ENCODE results near the gene ITSN1. TPM values are rescaled to one million over a fixed set of nuclear protein-coding genes. Genes with fewer than 3 reads are reported as not detected.

The ITSN1 gene
- total RNA-seq, 1 donor, result 3.5 TPM

DNA sequence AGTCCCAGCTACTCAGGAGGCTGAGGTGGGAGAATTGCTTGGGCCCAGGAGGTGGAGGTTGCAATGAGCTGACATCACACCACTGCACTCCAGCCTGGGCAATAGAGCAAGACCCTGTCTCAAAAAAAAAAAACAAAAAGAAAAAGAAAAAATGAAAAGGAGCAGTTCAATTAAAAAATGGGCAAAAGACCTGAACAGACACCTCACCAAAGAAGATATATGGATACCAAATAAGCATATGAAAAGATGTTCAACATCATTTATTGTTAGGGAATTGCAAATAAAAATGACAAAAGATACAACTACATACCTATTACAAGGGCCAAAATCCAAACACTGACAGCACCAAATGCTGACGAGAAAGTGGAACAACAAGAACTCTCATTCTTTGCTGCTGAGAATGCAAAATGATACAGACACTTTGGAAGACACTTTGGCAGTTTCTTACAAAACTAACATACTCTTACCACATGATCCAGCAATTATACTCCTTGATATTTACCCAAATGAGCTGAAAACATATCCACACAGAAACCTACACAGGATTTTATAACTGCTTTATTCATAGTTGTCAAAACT lies 302.0 kb downstream of the ITSN1 start:
- no peak for DNase-seq (ENCODE audit: low read depth in 2 of 3, low spot score in 2 of 3)

DNA sequence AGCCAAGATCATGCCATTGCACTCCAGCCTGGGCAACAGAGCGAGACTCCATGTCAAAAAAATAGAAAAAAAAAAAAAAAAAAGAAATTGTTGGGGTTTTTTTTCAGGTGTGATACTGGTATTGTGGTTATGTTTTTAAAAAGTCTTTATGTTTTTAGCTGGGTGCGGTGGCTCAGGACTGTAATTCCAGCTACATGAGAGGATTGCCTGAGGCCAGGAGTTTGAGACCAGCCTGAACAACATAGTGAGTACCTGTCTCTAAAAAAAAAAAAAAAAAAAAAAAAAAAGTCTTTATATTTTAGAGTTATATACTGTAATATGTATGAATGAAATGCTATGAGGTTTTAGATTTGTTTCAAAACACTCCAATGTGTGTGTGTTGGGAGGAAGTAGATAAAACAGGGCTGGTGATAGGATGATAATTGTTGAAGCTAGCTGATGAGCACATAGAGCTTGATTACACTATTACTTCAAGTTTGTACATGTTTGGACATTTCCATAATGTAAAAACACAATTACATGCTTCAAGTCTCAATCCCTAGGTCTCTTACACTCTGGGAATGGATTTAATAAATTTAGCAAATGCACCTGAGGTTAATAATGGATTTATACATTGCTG lies 303.5 kb downstream of the ITSN1 start:
- DNase-seq (ENCODE audit: low read depth in 2 of 3, low spot score in 2 of 3), result peak in 1 of 3 donors; percentile 71

DNA sequence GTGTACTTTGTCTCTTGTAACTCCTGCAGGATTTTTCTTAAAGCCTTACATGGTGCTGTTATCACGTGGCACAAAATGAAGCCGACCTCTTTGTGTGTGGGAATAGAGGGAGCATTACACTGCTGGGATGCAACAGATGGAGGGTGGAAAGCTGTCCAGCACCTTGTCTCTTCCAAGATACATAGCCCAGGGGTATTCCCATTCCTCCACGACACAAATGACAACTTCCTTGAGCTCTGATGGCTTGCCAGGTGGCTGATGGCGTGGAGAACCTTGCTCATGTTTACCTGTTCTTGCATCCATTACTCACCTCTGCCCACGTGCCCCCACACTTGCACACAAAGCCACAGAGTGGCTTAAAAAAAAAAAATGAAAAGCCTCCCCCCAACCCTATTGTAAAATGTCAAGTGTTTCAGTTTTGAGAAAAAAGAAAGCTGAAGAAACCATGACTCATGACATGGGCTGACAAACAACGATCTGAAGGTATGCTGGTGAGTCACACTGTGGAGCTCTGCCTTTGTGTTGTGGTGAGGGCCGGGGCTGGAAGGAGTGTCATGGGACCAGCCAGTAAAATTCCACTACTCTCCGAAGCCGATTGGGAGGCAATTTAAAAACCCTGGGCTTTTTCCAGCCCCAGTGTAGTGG lies 305.3 kb downstream of the ITSN1 start:
- peak; percentile 72 to 95 (median 94) for DNase-seq (ENCODE audit: low read depth in 2 of 3, low spot score in 2 of 3)

GRCh38 chr21:33948096-33948950 lies 306.0 kb downstream of the ITSN1 start:
- peak; percentile 84 to 96 (median 86) for DNase-seq (ENCODE audit: low read depth in 2 of 3, low spot score in 2 of 3)

GRCh38 chr21:33948951-33949444 lies 306.7 kb downstream of the ITSN1 start:
- DNase-seq (ENCODE audit: low read depth in 2 of 3, low spot score in 2 of 3), result no peak

Other genes starting within 250 kb of the ITSN1 start
- gene IFNGR2, start 239.1 kb upstream of the ITSN1 start, total RNA-seq, result 31.8 TPM
- gene TMEM50B, start 162.5 kb upstream of the ITSN1 start, total RNA-seq, result 11.6 TPM
- 0.54 TPM for gene DNAJC28, start 150.8 kb upstream of the ITSN1 start, total RNA-seq
- 37.7 TPM for gene GART, start 100.4 kb upstream of the ITSN1 start, total RNA-seq
- 282 TPM for gene SON, start 99.5 kb upstream of the ITSN1 start, total RNA-seq
- 5.4 TPM for gene DONSON, start 53.8 kb upstream of the ITSN1 start, total RNA-seq
- gene CRYZL1, start 760 bp upstream of the ITSN1 start, total RNA-seq, result 13.5 TPM

All from hematopoietic multipotent progenitor cell (in vitro differentiated cells).